ENCODE data around the gene TEAD4. TPM values are rescaled to one million over a fixed set of nuclear protein-coding genes. Genes with fewer than 3 reads are reported as not detected.

Gene TEAD4
- total RNA-seq, 2 donors from 2014 or later: 35.7 to 82.5 TPM

GRCh38 chr12:3077572-3078081, 118.4 kb downstream of the TEAD4 start:
- H3K4me1 ChIP-seq (ENCODE audit: control insufficient read depth, insufficient read depth, low read length): peaks cover 5% of the 10 kb centered on the region
- Mint-ChIP-seq H3K36me3 (ENCODE audit: low read depth) (peaks cover 12% of the 10 kb centered on the region), H3K4me1 (peaks cover 26% of the 10 kb centered on the region), H3K27ac (peak overlapping the region; percentile 27), H3K4me3 (peak overlapping the region; percentile 72), H3K27me3 (ENCODE audit: insufficient read depth) (peaks cover 13% of the 10 kb centered on the region), H3K9me3 (no peaks in the 10 kb centered on the region)
- peak overlapping the region; percentile 86 for H3K4me3 ChIP-seq (ENCODE audit: low read length)
- peak overlapping the region; percentile 28 for H3K9ac ChIP-seq (ENCODE audit: extremely low read depth, low read length, poor library complexity, severe bottlenecking)
- peaks cover 5% of the 10 kb centered on the region for H3K27me3 ChIP-seq (ENCODE audit: control insufficient read depth, insufficient read depth, low read length, poor library complexity, severe bottlenecking)
- H3K27ac ChIP-seq (ENCODE audit: low read depth, low read length): no peak overlapping the region
- peak; percentile 76 for DNase-seq
- WGBS, 2 experiments (ENCODE audit: insufficient coverage in 1 of 2, insufficient read length in 1 of 2): 3 to 6% methylated on average over 14 to 32 of the region's 32 CpGs
- no peaks in the 10 kb centered on the region for H3K36me3 ChIP-seq (ENCODE audit: control insufficient read depth, insufficient read depth, low read length)
- TF ChIP-seq CTCF (conservative IDR thresholded peaks at IDR 0.05): no peak
- no peaks in the 10 kb centered on the region for H3K9me3 ChIP-seq (ENCODE audit: control insufficient read depth, low read length)

DNA sequence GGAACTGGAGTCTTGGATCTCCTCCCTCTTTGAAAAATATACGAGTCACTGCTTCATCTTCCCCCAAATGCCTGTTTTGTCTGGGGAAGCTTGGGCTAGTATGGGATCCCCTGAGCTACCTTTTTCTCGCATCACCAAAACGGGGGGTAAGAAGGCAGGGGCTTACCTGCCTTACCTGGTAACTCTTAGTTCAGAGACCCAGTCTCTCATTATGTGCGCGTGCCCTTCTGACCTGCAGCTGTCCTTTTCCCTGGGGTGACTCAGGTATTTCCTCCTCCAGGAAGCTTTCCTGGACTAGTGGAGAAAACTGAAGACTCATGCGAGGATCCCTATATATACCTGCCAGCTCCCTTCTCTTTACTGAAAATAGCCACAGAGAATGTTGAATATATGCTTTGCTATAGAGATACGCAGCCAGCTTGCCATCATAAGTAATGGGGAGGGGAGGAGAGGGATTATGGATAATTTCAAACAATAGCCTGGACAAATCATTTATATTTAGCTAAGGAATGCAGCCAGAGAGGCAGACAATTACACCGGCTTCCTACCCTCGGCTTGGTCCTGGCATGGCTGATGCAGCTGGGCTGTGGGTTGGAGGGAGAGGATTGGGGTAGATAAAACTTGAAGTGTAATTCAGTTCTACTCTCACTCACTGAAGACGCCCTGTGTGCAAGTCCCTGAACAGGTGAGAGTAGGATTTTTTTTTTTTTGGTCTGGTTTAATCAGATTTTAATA, 119.1 kb downstream of the TEAD4 start:
- H3K4me1 ChIP-seq (ENCODE audit: control insufficient read depth, insufficient read depth, low read length): peaks cover 5% of the 10 kb centered on the region
- no peak overlapping the region for H3K27ac ChIP-seq (ENCODE audit: low read depth, low read length)
- H3K9ac ChIP-seq (ENCODE audit: extremely low read depth, low read length, poor library complexity, severe bottlenecking): peak overlapping the region; percentile 28
- peak overlapping the region; percentile 86 for H3K4me3 ChIP-seq (ENCODE audit: low read length)
- no peak for TF ChIP-seq CTCF (conservative IDR thresholded peaks at IDR 0.05)
- no peaks in the 10 kb centered on the region for H3K36me3 ChIP-seq (ENCODE audit: control insufficient read depth, insufficient read depth, low read length)
- no peaks in the 10 kb centered on the region for H3K9me3 ChIP-seq (ENCODE audit: control insufficient read depth, low read length)
- no peaks in the 10 kb centered on the region for H3K9me3 Mint-ChIP-seq
- peak overlapping the region; percentile 72 for H3K4me3 Mint-ChIP-seq
- peak overlapping the region; percentile 27 for H3K27ac Mint-ChIP-seq
- H3K27me3 Mint-ChIP-seq (ENCODE audit: insufficient read depth): peaks cover 13% of the 10 kb centered on the region
- WGBS, 2 experiments (ENCODE audit: insufficient coverage in 1 of 2, insufficient read length in 1 of 2): 70 to 83% methylated on average over 4 to 9 of the region's 10 CpGs
- H3K36me3 Mint-ChIP-seq (ENCODE audit: low read depth): peaks cover 18% of the 10 kb centered on the region
- H3K27me3 ChIP-seq (ENCODE audit: control insufficient read depth, insufficient read depth, low read length, poor library complexity, severe bottlenecking): peaks cover 5% of the 10 kb centered on the region
- H3K4me1 Mint-ChIP-seq: peaks cover 26% of the 10 kb centered on the region
- DNase-seq: peak; percentile 64

- Mint-ChIP-seq H3K4me3 (no peak overlapping the region), H3K27ac (no peak overlapping the region), H3K27me3 (ENCODE audit: insufficient read depth) (peaks cover 1% of the 10 kb centered on the region), H3K4me1 (peaks cover 48% of the 10 kb centered on the region), H3K9me3 (no peaks in the 10 kb centered on the region), H3K36me3 (ENCODE audit: low read depth) (peaks cover 25% of the 10 kb centered on the region)
- Histone ChIP-seq H3K27me3 (ENCODE audit: control insufficient read depth, insufficient read depth, low read length, poor library complexity, severe bottlenecking) (no peaks in the 10 kb centered on the region), H3K36me3 (ENCODE audit: control insufficient read depth, insufficient read depth, low read length) (no peaks in the 10 kb centered on the region), H3K9me3 (ENCODE audit: control insufficient read depth, low read length) (no peaks in the 10 kb centered on the region), H3K4me1 (ENCODE audit: control insufficient read depth, insufficient read depth, low read length) (peaks cover 7% of the 10 kb centered on the region), H3K9ac (ENCODE audit: extremely low read depth, low read length, poor library complexity, severe bottlenecking) (no peak overlapping the region), H3K4me3 (ENCODE audit: low read length) (no peak overlapping the region), H3K27ac (ENCODE audit: low read depth, low read length) (no peak overlapping the region)
- 88 to 92% methylated on average over 9 of the region's 9 CpGs for WGBS, 2 experiments (ENCODE audit: insufficient coverage in 1 of 2, insufficient read length in 1 of 2)
- no peak for DNase-seq
- TF ChIP-seq CTCF (conservative IDR thresholded peaks at IDR 0.05): no peak
Measured at GRCh38 chr12:3081091-3081490, 121.9 kb downstream of the TEAD4 start.
